ENCODE measurements around the gene COL25A1.
"Not testable (repeated sequence)": the region's sequence is repeated elsewhere in the genome, so short reads cannot be mapped to it uniquely, and the experiment has no call there.

Gene COL25A1

GRCh38 chr4:108878806-108879205 is 423.7 kb downstream of the COL25A1 start:
- DNase-seq, result no peak

- DNase-seq, result no peak
Observed at GRCh38 chr4:108877821-108878220, 424.6 kb downstream of the COL25A1 start.

GRCh38 chr4:108874806-108875205 is 427.7 kb downstream of the COL25A1 start:
- no peak for DNase-seq

- not testable (repeated sequence) for DNase-seq
Observed at GRCh38 chr4:108869970-108870369, 432.5 kb downstream of the COL25A1 start.

GRCh38 chr4:108868606-108869227 is 433.7 kb downstream of the COL25A1 start:
- no peak for DNase-seq

GRCh38 chr4:108867476-108867875 is 435.0 kb downstream of the COL25A1 start:
- DNase-seq, result no peak

- DNase-seq, result no peak
Observed at GRCh38 chr4:108861334-108861733, 441.1 kb downstream of the COL25A1 start.

- DNase-seq, result no peak
Observed at GRCh38 chr4:108854786-108855185, 447.7 kb downstream of the COL25A1 start.

- DNase-seq, result no peak
Observed at GRCh38 chr4:108852691-108853090, 449.8 kb downstream of the COL25A1 start.

- DNase-seq, result no peak
Observed at GRCh38 chr4:108851366-108851765, 451.1 kb downstream of the COL25A1 start.

GRCh38 chr4:108850219-108850649 is 452.2 kb downstream of the COL25A1 start:
- DNase-seq, result no peak

- no peak for DNase-seq
Observed at GRCh38 chr4:108849611-108850168, 452.8 kb downstream of the COL25A1 start.

GRCh38 chr4:108846568-108846967 is 455.9 kb downstream of the COL25A1 start:
- DNase-seq, result no peak

GRCh38 chr4:108840426-108840975 is 462.0 kb downstream of the COL25A1 start:
- DNase-seq, result no peak

GRCh38 chr4:108839333-108839732 is 463.1 kb downstream of the COL25A1 start:
- DNase-seq, result no peak

GRCh38 chr4:108838451-108838850 is 464.0 kb downstream of the COL25A1 start:
- DNase-seq, result no peak

GRCh38 chr4:108834835-108835384 is 467.5 kb downstream of the COL25A1 start:
- peak in 1 of 56 donors; percentile 3 for DNase-seq

GRCh38 chr4:108834166-108834834 is 468.2 kb downstream of the COL25A1 start:
- DNase-seq, result peak in 1 of 56 donors; percentile 4

GRCh38 chr4:108833046-108833445 is 469.4 kb downstream of the COL25A1 start:
- DNase-seq, result no peak

GRCh38 chr4:108831886-108832285 is 470.6 kb downstream of the COL25A1 start:
- no peak for DNase-seq

GRCh38 chr4:108831291-108831690 is 471.2 kb downstream of the COL25A1 start:
- DNase-seq, result no peak
